ENCODE measurements around the gene SYTL1. TPM values are rescaled to one million over a fixed set of nuclear protein-coding genes. Genes with fewer than 3 reads are reported as not detected.

SYTL1 gene
- total RNA-seq, 2 donors from 2014 or later: 1.6 to 1.9 TPM

GRCh38 chr1:27393641-27394281 lies 51.9 kb downstream of the SYTL1 start:
- intact Hi-C loops (cut with DNase I): loop anchor here (5.0 to 10.0 kb wide), 3 partner anchors 36 to 271 kb away; no protein-coding TSS in a partner anchor
- no peak for DNase-seq (ENCODE audit: low spot score)

- intact Hi-C loops (cut with DNase I): loop anchor here (5.0 to 10.0 kb wide), 3 partner anchors 37 to 271 kb away; no protein-coding TSS in a partner anchor
- DNase-seq (ENCODE audit: low spot score): no peak
Observed at GRCh38 chr1:27394282-27394658, 52.4 kb downstream of the SYTL1 start.

- intact Hi-C loops (cut with DNase I): loop anchor here (5.0 to 10.0 kb wide), 3 partner anchors 38 to 270 kb away; no protein-coding TSS in a partner anchor
- DNase-seq (ENCODE audit: low spot score): no peak
Observed at GRCh38 chr1:27394925-27395324, 53.1 kb downstream of the SYTL1 start.

GRCh38 chr1:27395441-27396195 lies 53.8 kb downstream of the SYTL1 start:
- intact Hi-C loops (cut with DNase I): loop anchor here (10.0 kb wide), 1 partner anchor 269 kb away; no protein-coding TSS in a partner anchor
- DNase-seq (ENCODE audit: low spot score): peak; percentile 90

GRCh38 chr1:27397110-27397509 lies 55.3 kb downstream of the SYTL1 start:
- intact Hi-C loops (cut with DNase I): loop anchor here (10.0 kb wide), 1 partner anchor 268 kb away; no protein-coding TSS in a partner anchor
- DNase-seq (ENCODE audit: low spot score): no peak

- intact Hi-C loops (cut with DNase I): loop anchor here (10.0 kb wide), 1 partner anchor 267 kb away; no protein-coding TSS in a partner anchor
- DNase-seq (ENCODE audit: low spot score): no peak
Observed at GRCh38 chr1:27397749-27398148, 55.9 kb downstream of the SYTL1 start.

- intact Hi-C loops (cut with DNase I): loop anchor here (10.0 kb wide), 1 partner anchor 266 kb away; no protein-coding TSS in a partner anchor
- no peak for DNase-seq (ENCODE audit: low spot score)
Observed at GRCh38 chr1:27398405-27399149, 56.8 kb downstream of the SYTL1 start.

GRCh38 chr1:27399251-27400025 lies 57.6 kb downstream of the SYTL1 start:
- no peak for DNase-seq (ENCODE audit: low spot score)
- intact Hi-C loops (cut with DNase I): loop anchor here (10.0 kb wide), 1 partner anchor 265 kb away; no protein-coding TSS in a partner anchor

GRCh38 chr1:27400082-27400962 lies 58.5 kb downstream of the SYTL1 start:
- no peak for DNase-seq (ENCODE audit: low spot score)
- intact Hi-C loops (cut with DNase I): no loop called here

GRCh38 chr1:27400963-27401341 lies 59.1 kb downstream of the SYTL1 start:
- no peak for DNase-seq (ENCODE audit: low spot score)
- intact Hi-C loops (cut with DNase I): no loop called here

GRCh38 chr1:27402349-27402754 lies 60.5 kb downstream of the SYTL1 start:
- peak; percentile 92 for DNase-seq (ENCODE audit: low spot score)
- intact Hi-C loops (cut with DNase I): loop anchor here in 1 of 2 donors (2.0 kb wide), 1 partner anchor 202 kb away; the partner anchor contains the start of gene AHDC1

GRCh38 chr1:27403065-27403726 lies 61.4 kb downstream of the SYTL1 start:
- peak; percentile 95 for DNase-seq (ENCODE audit: low spot score)

More at GRCh38 chr1:27403065-27403726, 61.4 kb downstream of the SYTL1 start:
- intact Hi-C loops (cut with DNase I): loop anchor here in 1 of 2 donors (2.0 kb wide), 1 partner anchor 202 kb away; the partner anchor contains the start of gene AHDC1

Other genes with a start within 250 kb of the SYTL1 start
- 10 to 100 TPM; 19.0 to 25.3 TPM for gene SLC9A1, start 186.9 kb upstream of the SYTL1 start, total RNA-seq
- 10 to 100 TPM; 22.6 to 27.4 TPM for gene WDTC1, start 107.4 kb upstream of the SYTL1 start, total RNA-seq
- gene TMEM222, start 19.9 kb upstream of the SYTL1 start, total RNA-seq: 10 to 100 TPM; 25.0 to 26.7 TPM
- 10 to 100 TPM; 72.8 to 94.3 TPM for gene MAP3K6, start 24.9 kb downstream of the SYTL1 start, total RNA-seq
- gene FCN3, start 32.8 kb downstream of the SYTL1 start, total RNA-seq: 10 to 100 TPM; 10.4 to 11.6 TPM
- not detected for gene CD164L2, start 41.3 kb downstream of the SYTL1 start, total RNA-seq
- gene GPR3, start 50.6 kb downstream of the SYTL1 start, total RNA-seq: 1 to 10 TPM in 1 of 2 donors, under 1 TPM in 1; 0.37 to 1.2 TPM
- 100 to 1,000 TPM; 154 to 155 TPM for gene WASF2, start 148.1 kb downstream of the SYTL1 start, total RNA-seq